ENCODE measurements around the gene UST. TPM values are rescaled to one million over a fixed set of nuclear protein-coding genes. Genes with fewer than 3 reads are reported as not detected.
"Not testable (repeated sequence)": the region's sequence is repeated elsewhere in the genome, so short reads cannot be mapped to it uniquely, and the experiment has no call there.

UST gene
- polyA plus RNA-seq, 1 donor (not counting 4 experiments of a cell fraction or from before 2014, with no cell fraction given): 6.1 TPM

GRCh38 chr6:148955441-148955840 is 208.6 kb downstream of the UST start:
- Histone ChIP-seq H3K4me3 (ENCODE audit: control insufficient read depth in 2 of 3, extremely low read depth in 1 of 3, insufficient read depth in 2 of 3, low read depth in 1 of 3, low read length in 3 of 3) (no peak overlapping the region), H3K9ac (ENCODE audit: control insufficient read depth, extremely low read depth, insufficient read depth, low read length) (no peak overlapping the region), H2AFZ (ENCODE audit: control insufficient read depth, low read length) (no peak overlapping the region), H3K27me3 (ENCODE audit: control insufficient read depth, extremely low read depth, insufficient read depth, low read length) (no peaks in the 10 kb centered on the region), H3K9me3 (ENCODE audit: control insufficient read depth, low read depth, low read length) (no peaks in the 10 kb centered on the region), H3K79me2 (ENCODE audit: control insufficient read depth, insufficient read depth, low read length) (no peaks in the 10 kb centered on the region), H3K27ac (ENCODE audit: control insufficient read depth, insufficient read depth, low read length) (no peak overlapping the region), H4K20me1 (ENCODE audit: control insufficient read depth, extremely low read depth, insufficient read depth, low read length) (no peaks in the 10 kb centered on the region), H3K9me1 (ENCODE audit: control insufficient read depth, extremely low read depth, insufficient read depth, low read length) (no peaks in the 10 kb centered on the region), H3K4me1 (ENCODE audit: control insufficient read depth, extremely low read depth, insufficient read depth, low read length) (no peaks in the 10 kb centered on the region), H3K4me2 (ENCODE audit: control insufficient read depth, extremely low read depth, insufficient read depth, low read depth, low read length) (no peak overlapping the region), H3K36me3 (ENCODE audit: control insufficient read depth in 2 of 2, extremely low read depth in 1 of 2, insufficient read depth in 2 of 2, low read length in 2 of 2) (no peaks in the 10 kb centered on the region)
- no peak for TF ChIP-seq CTCF (optimal IDR thresholded peaks at IDR 0.05 in 1 of 3, IDR thresholded peaks at IDR 0.05 in 1 of 3, conservative IDR thresholded peaks at IDR 0.05 in 1 of 3; ENCODE audit: extremely low read depth in 1 of 3, insufficient read depth in 2 of 3, low read length in 3 of 3)
- TF ChIP-seq EZH2 (IDR thresholded peaks at IDR 0.05; ENCODE audit: low read length): no peak
- dilution Hi-C loops (cut with MboI; ENCODE audit: extremely low pct_ligation_motif_present, low sequenced_read_pairs): no loop called here
- FAIRE-seq (no peak), DNase-seq (ENCODE audit: low read depth, low spot score) (no peak)

- H2AFZ ChIP-seq (ENCODE audit: control insufficient read depth, low read length); H3K4me2 ChIP-seq (ENCODE audit: control insufficient read depth, extremely low read depth, insufficient read depth, low read depth, low read length); dilution Hi-C loops (cut with MboI; ENCODE audit: extremely low pct_ligation_motif_present, low sequenced_read_pairs); H3K27me3 ChIP-seq (ENCODE audit: control insufficient read depth, extremely low read depth, insufficient read depth, low read length); H3K27ac ChIP-seq (ENCODE audit: control insufficient read depth, insufficient read depth, low read length); H4K20me1 ChIP-seq (ENCODE audit: control insufficient read depth, extremely low read depth, insufficient read depth, low read length); H3K4me3 ChIP-seq (ENCODE audit: control insufficient read depth in 2 of 3, extremely low read depth in 1 of 3, insufficient read depth in 2 of 3, low read depth in 1 of 3, low read length in 3 of 3); FAIRE-seq; H3K4me1 ChIP-seq (ENCODE audit: control insufficient read depth, extremely low read depth, insufficient read depth, low read length); H3K79me2 ChIP-seq (ENCODE audit: control insufficient read depth, insufficient read depth, low read length); H3K36me3 ChIP-seq (ENCODE audit: control insufficient read depth in 2 of 2, extremely low read depth in 1 of 2, insufficient read depth in 2 of 2, low read length in 2 of 2); DNase-seq (ENCODE audit: low read depth, low spot score); H3K9me3 ChIP-seq (ENCODE audit: control insufficient read depth, low read depth, low read length); H3K9ac ChIP-seq (ENCODE audit: control insufficient read depth, extremely low read depth, insufficient read depth, low read length); H3K9me1 ChIP-seq (ENCODE audit: control insufficient read depth, extremely low read depth, insufficient read depth, low read length): not testable (repeated sequence)
These were observed 209.3 kb downstream of the UST start for GRCh38 chr6:148956163-148956562.

GRCh38 chr6:148957752-148958151 is 210.9 kb downstream of the UST start:
- no peaks in the 10 kb centered on the region for H3K4me1 ChIP-seq (ENCODE audit: control insufficient read depth, extremely low read depth, insufficient read depth, low read length)
- H3K27me3 ChIP-seq (ENCODE audit: control insufficient read depth, extremely low read depth, insufficient read depth, low read length): no peaks in the 10 kb centered on the region
- no peak overlapping the region for H3K4me2 ChIP-seq (ENCODE audit: control insufficient read depth, extremely low read depth, insufficient read depth, low read depth, low read length)
- H3K9me1 ChIP-seq (ENCODE audit: control insufficient read depth, extremely low read depth, insufficient read depth, low read length): no peaks in the 10 kb centered on the region
- FAIRE-seq: no peak
- DNase-seq (ENCODE audit: low read depth, low spot score): no peak
- H3K36me3 ChIP-seq (ENCODE audit: control insufficient read depth in 2 of 2, extremely low read depth in 1 of 2, insufficient read depth in 2 of 2, low read length in 2 of 2): no peaks in the 10 kb centered on the region
- no peak overlapping the region for H3K4me3 ChIP-seq (ENCODE audit: control insufficient read depth in 2 of 3, extremely low read depth in 1 of 3, insufficient read depth in 2 of 3, low read depth in 1 of 3, low read length in 3 of 3)
- no peaks in the 10 kb centered on the region for H3K9me3 ChIP-seq (ENCODE audit: control insufficient read depth, low read depth, low read length)
- no peak overlapping the region for H3K9ac ChIP-seq (ENCODE audit: control insufficient read depth, extremely low read depth, insufficient read depth, low read length)
- no peaks in the 10 kb centered on the region for H4K20me1 ChIP-seq (ENCODE audit: control insufficient read depth, extremely low read depth, insufficient read depth, low read length)
- no peak overlapping the region for H3K27ac ChIP-seq (ENCODE audit: control insufficient read depth, insufficient read depth, low read length)
- dilution Hi-C loops (cut with MboI; ENCODE audit: extremely low pct_ligation_motif_present, low sequenced_read_pairs): no loop called here
- TF ChIP-seq EZH2 (IDR thresholded peaks at IDR 0.05; ENCODE audit: low read length) (no peak), CTCF (optimal IDR thresholded peaks at IDR 0.05 in 1 of 3, IDR thresholded peaks at IDR 0.05 in 1 of 3, conservative IDR thresholded peaks at IDR 0.05 in 1 of 3; ENCODE audit: extremely low read depth in 1 of 3, insufficient read depth in 2 of 3, low read length in 3 of 3) (no peak)
- H3K79me2 ChIP-seq (ENCODE audit: control insufficient read depth, insufficient read depth, low read length): no peaks in the 10 kb centered on the region
- H2AFZ ChIP-seq (ENCODE audit: control insufficient read depth, low read length): no peak overlapping the region
